Upper lobe of right lung (tissue), 1 donor: Measurements from ENCODE around the gene TGFBR3. TPM values are rescaled to one million over a fixed set of nuclear protein-coding genes. Genes with fewer than 3 reads are reported as not detected.

ENCODE experiments used
- ATAC-seq: fragments of 200-7000 bp; cut with Tn5 transposase; one replicate; pipeline ENCODE4 v1.9.1; 2020; ENCODE audit warnings: mild to moderate bottlenecking, moderate library complexity
- DNase-seq: peaks from one replicate; pipeline ENCODE4 v3.0.0-alpha.2; 2020
- H3K27ac ChIP-seq: fragments of 200-600 bp; one replicate; pipeline ENCODE4 v1.8.0; 2022
- H3K27me3 ChIP-seq: fragments of 200-600 bp; one replicate; pipeline ENCODE4 v1.8.0; 2022; ENCODE audit warnings: mild to moderate bottlenecking
- H3K36me3 ChIP-seq: fragments of 200-600 bp; one replicate; pipeline ENCODE4 v1.8.0; 2022
- H3K4me1 ChIP-seq: fragments of 200-600 bp; one replicate; pipeline ENCODE4 v1.8.0; 2022
- H3K4me3 ChIP-seq: fragments of 200-600 bp; one replicate; pipeline ENCODE4 v1.8.0; 2022; ENCODE audit warnings: mild to moderate bottlenecking
- H3K9me3 ChIP-seq: fragments of 200-600 bp; one replicate; pipeline ENCODE4 v1.8.0; 2022
- CTCF ChIP-seq: fragments of 200-600 bp; IDR thresholded peaks from one replicate; pipeline ENCODE4 v1.8.0; 2022; ENCODE audit warnings: antibody characterized with exemption
- intact Hi-C: fragments of 100-400 bp; cut with DNase I; formaldehyde crosslinking; loops from one replicate; pipeline ENCODE4 v1.11.0; 2022
- total RNA-seq: library from RNA; stranded (reverse); fragmentation: NEBNext Ultra II Directional; extraction: Animal tissue kit (Norgen Biotek cat#: 25700); gene quantifications from one replicate; pipeline ENCODE4 v1.2.1, GENCODE V29; 2021
- donor health status: DM: no; HTN: yes; CAD: no; lungs with severe emphysema.

The TGFBR3 gene
- total RNA-seq, 1 donor from 2014 or later: 55.9 TPM

- Histone ChIP-seq H3K4me3 (no peak overlapping the region), H3K9me3 (no peaks in the 10 kb centered on the region), H3K27ac (no peak overlapping the region), H3K4me1 (peaks cover 39% of the 10 kb centered on the region), H3K36me3 (peaks cover 14% of the 10 kb centered on the region), H3K27me3 (no peaks in the 10 kb centered on the region)
- ATAC-seq (no peak), DNase-seq (no peak)
- no peak for TF ChIP-seq CTCF
- intact Hi-C loops: no loop called here
Observed at GRCh38 chr1:91682882-91683597, 202.9 kb downstream of the TGFBR3 start.

GRCh38 chr1:91680556-91681155, 205.3 kb downstream of the TGFBR3 start:
- TF ChIP-seq CTCF: no peak
- intact Hi-C loops: no loop called here
- no peaks in the 10 kb centered on the region for H3K9me3 ChIP-seq
- DNase-seq (no peak), ATAC-seq (no peak)
- peaks cover 18% of the 10 kb centered on the region for H3K4me1 ChIP-seq
- peaks cover 14% of the 10 kb centered on the region for H3K36me3 ChIP-seq
- H3K27me3 ChIP-seq: no peaks in the 10 kb centered on the region
- no peak overlapping the region for H3K27ac ChIP-seq
- no peak overlapping the region for H3K4me3 ChIP-seq

- no peak overlapping the region for H3K27ac ChIP-seq
- no peak for TF ChIP-seq CTCF
- no peak for ATAC-seq
- H3K4me1 ChIP-seq: peaks cover 6% of the 10 kb centered on the region
- H3K36me3 ChIP-seq: peaks cover 14% of the 10 kb centered on the region
- DNase-seq: no peak
- H3K27me3 ChIP-seq: no peaks in the 10 kb centered on the region
- intact Hi-C loops: no loop called here
- H3K4me3 ChIP-seq: no peak overlapping the region
- H3K9me3 ChIP-seq: no peaks in the 10 kb centered on the region
Observed at GRCh38 chr1:91679446-91679845, 206.5 kb downstream of the TGFBR3 start.

GRCh38 chr1:91676030-91676429, 209.9 kb downstream of the TGFBR3 start:
- ATAC-seq (no peak), DNase-seq (no peak)
- no peaks in the 10 kb centered on the region for H3K9me3 ChIP-seq
- H3K4me3 ChIP-seq: no peak overlapping the region
- no peaks in the 10 kb centered on the region for H3K36me3 ChIP-seq
- TF ChIP-seq CTCF: no peak
- intact Hi-C loops: no loop called here
- H3K27me3 ChIP-seq: no peaks in the 10 kb centered on the region
- no peak overlapping the region for H3K27ac ChIP-seq
- H3K4me1 ChIP-seq: no peaks in the 10 kb centered on the region

- H3K27ac ChIP-seq: no peak overlapping the region
- no peak overlapping the region for H3K4me3 ChIP-seq
- TF ChIP-seq CTCF: no peak
- intact Hi-C loops: no loop called here
- no peaks in the 10 kb centered on the region for H3K36me3 ChIP-seq
- no peaks in the 10 kb centered on the region for H3K9me3 ChIP-seq
- ATAC-seq (no peak), DNase-seq (no peak)
- no peaks in the 10 kb centered on the region for H3K27me3 ChIP-seq
- no peaks in the 10 kb centered on the region for H3K4me1 ChIP-seq
Observed at GRCh38 chr1:91674107-91674506, 211.8 kb downstream of the TGFBR3 start.
